ENCODE results near the gene ACER3.
"Not testable (repeated sequence)": the region's sequence is repeated elsewhere in the genome, so short reads cannot be mapped to it uniquely, and the experiment has no call there.

ACER3 gene

GRCh38 chr11:76859708-76860227, 950 bp upstream of the ACER3 start:
- DNase-seq (ENCODE audit: low spot score): no peak
- no peak for TF ChIP-seq CTCF (IDR thresholded peaks at IDR 0.05; ENCODE audit: extremely low read depth, missing control alignments)

GRCh38 chr11:76861490-76861953, 804 bp downstream of the ACER3 start:
- TF ChIP-seq CTCF (IDR thresholded peaks at IDR 0.05; ENCODE audit: extremely low read depth, missing control alignments): no peak
- peak; percentile 26 for DNase-seq (ENCODE audit: low spot score)

GRCh38 chr11:76862794-76863193, 2.1 kb downstream of the ACER3 start:
- not testable (repeated sequence) for DNase-seq (ENCODE audit: low spot score)

- no peak for DNase-seq (ENCODE audit: low spot score)
- TF ChIP-seq CTCF (IDR thresholded peaks at IDR 0.05; ENCODE audit: extremely low read depth, missing control alignments): no peak
Measured at GRCh38 chr11:76863196-76863777, 2.6 kb downstream of the ACER3 start.

- no peak for DNase-seq (ENCODE audit: low spot score)
- TF ChIP-seq CTCF (IDR thresholded peaks at IDR 0.05; ENCODE audit: extremely low read depth, missing control alignments): no peak
Measured at GRCh38 chr11:76872959-76873827, 12.5 kb downstream of the ACER3 start.

- no peak for DNase-seq (ENCODE audit: low spot score)
- no peak for TF ChIP-seq CTCF (IDR thresholded peaks at IDR 0.05; ENCODE audit: extremely low read depth, missing control alignments)
Measured at GRCh38 chr11:76878014-76878413, 17.3 kb downstream of the ACER3 start.

- TF ChIP-seq CTCF (IDR thresholded peaks at IDR 0.05; ENCODE audit: extremely low read depth, missing control alignments): no peak
- no peak for DNase-seq (ENCODE audit: low spot score)
Measured at GRCh38 chr11:76880314-76880713, 19.6 kb downstream of the ACER3 start.

Measured in GM20000 (cell line).